Keratinocyte (primary cell): ENCODE data around the gene SIM1. TPM values are rescaled to one million over a fixed set of nuclear protein-coding genes. Genes with fewer than 3 reads are reported as not detected.

ENCODE experiments used
- DNase-seq: peaks from one replicate; pipeline ENCODE4 v3.0.0-alpha.2; 2011; ENCODE audit warnings: low read depth, missing footprints, low spot score
- FAIRE-seq: peaks from 2 replicates; lab custom pipeline; 2011; peaks lifted over from hg19 to GRCh38; lab: Jason Lieb, UNC
- H2AFZ ChIP-seq: 2 replicates; pipeline ENCODE4 v1.6.0; 2012; ENCODE audit warnings: low read length, control low read depth, inconsistent platforms; ENCODE audit not compliant: control insufficient read depth
- H3K27ac ChIP-seq: 2 replicates; pipeline ENCODE4 v1.5.1; 2011; ENCODE audit warnings: low read length; ENCODE audit not compliant: control insufficient read depth, insufficient read depth
- H3K27me3 ChIP-seq: 3 replicates; pipeline ENCODE4 v1.6.0; 2011; ENCODE audit warnings: low read length; ENCODE audit not compliant: control insufficient read depth, insufficient read depth; ENCODE audit errors: extremely low read depth
- H3K36me3 ChIP-seq, 2 experiments: 2 replicates in 1 of 2; 3 replicates in 1 of 2; pipeline ENCODE4 v1.5.1; 2011; ENCODE audit warnings: low read length in 2 of 2, mild to moderate bottlenecking in 1 of 2; ENCODE audit not compliant: control insufficient read depth in 2 of 2, insufficient read depth in 2 of 2; ENCODE audit errors: extremely low read depth in 1 of 2
- H3K4me1 ChIP-seq: 3 replicates; pipeline ENCODE4 v1.5.1; 2011; ENCODE audit warnings: low read length; ENCODE audit not compliant: control insufficient read depth, insufficient read depth; ENCODE audit errors: extremely low read depth
- H3K4me2 ChIP-seq: 3 replicates; pipeline ENCODE4 v1.6.0; 2011; ENCODE audit warnings: low read depth, low read length; ENCODE audit not compliant: control insufficient read depth, insufficient read depth; ENCODE audit errors: extremely low read depth
- H3K4me3 ChIP-seq, 3 experiments: fragments of 200-600 bp in 1 of 3; sonication (generic) in 1 of 3; 2 replicates in 2 of 3; 3 replicates in 1 of 3; pipeline ENCODE4 v1.5.1; 2011 to 2016; ENCODE audit warnings: low read length in 3 of 3, mild to moderate bottlenecking in 3 of 3, control low read depth in 2 of 3, inconsistent platforms in 1 of 3, low read depth in 1 of 3, mixed read lengths in 1 of 3, mixed run types in 1 of 3, moderate library complexity in 1 of 3; ENCODE audit not compliant: control insufficient read depth in 2 of 3, insufficient read depth in 2 of 3; ENCODE audit errors: extremely low read depth in 1 of 3
- H3K79me2 ChIP-seq: 2 replicates; pipeline ENCODE4 v1.6.0; 2012; ENCODE audit warnings: low read length; ENCODE audit not compliant: control insufficient read depth, insufficient read depth
- H3K9ac ChIP-seq: 3 replicates; pipeline ENCODE4 v1.6.0; 2011; ENCODE audit warnings: low read length; ENCODE audit not compliant: control insufficient read depth, insufficient read depth; ENCODE audit errors: extremely low read depth
- H3K9me1 ChIP-seq: 3 replicates; pipeline ENCODE4 v1.6.0; 2011; ENCODE audit warnings: low read length; ENCODE audit not compliant: control insufficient read depth, insufficient read depth; ENCODE audit errors: extremely low read depth
- H3K9me3 ChIP-seq: 2 replicates; pipeline ENCODE4 v1.5.1; 2012; ENCODE audit warnings: low read depth, low read length; ENCODE audit not compliant: control insufficient read depth
- H4K20me1 ChIP-seq: 3 replicates; pipeline ENCODE4 v1.6.0; 2011; ENCODE audit warnings: low read length; ENCODE audit not compliant: control insufficient read depth, insufficient read depth; ENCODE audit errors: extremely low read depth
- EZH2 ChIP-seq: IDR thresholded peaks from one replicate; pipeline ENCODE4 v1.6.1; 2012; ENCODE audit warnings: inconsistent platforms, mild to moderate bottlenecking, low read length, moderate library complexity
- dilution Hi-C: fragments of 300-500 bp; cut with MboI; formaldehyde crosslinking; loops from one replicate; pipeline ENCODE4 v1.7.0; 2020; ENCODE audit warnings: low sequenced_read_pairs; ENCODE audit not compliant: extremely low pct_ligation_motif_present
- polyA plus RNA-seq, 5 experiments: library from polyadenylated mRNA; depleted of rRNA in 3 of 5; stranded (reverse) in 3 of 5; stranded (forward) in 1 of 5; unstranded in 1 of 5; fragments of >200 nt; gene quantifications; 1 replicate in 1 of 5; 2 replicates in 3 of 5; 3 replicates in 1 of 5; pipeline versions ENCODE4 v1.2.1 to v1.2.3, GENCODE V29; 2011 to 2012; ENCODE audit warnings: missing spikeins in 2 of 5, low read depth in 1 of 5, low replicate concordance in 1 of 5
- TF ChIP-seq, protein P1 (sequence below), 3 experiments: IDR thresholded peaks in 1 of 3; conservative IDR thresholded peaks in 1 of 3; optimal IDR thresholded peaks in 1 of 3; 2 replicates in 2 of 3; 3 replicates in 1 of 3; pipeline versions ENCODE3 to v1.5.1; 2011; ENCODE audit warnings: low read length in 3 of 3, mild to moderate bottlenecking in 3 of 3, moderate library complexity in 2 of 3, control low read depth in 1 of 3, inconsistent platforms in 1 of 3; ENCODE audit not compliant: insufficient read depth in 2 of 3; ENCODE audit errors: extremely low read depth in 1 of 3

The SIM1 gene
- polyA plus RNA-seq, 1 donor (not counting 4 experiments of a cell fraction or from before 2014, with no cell fraction given) = not detected

DNA sequence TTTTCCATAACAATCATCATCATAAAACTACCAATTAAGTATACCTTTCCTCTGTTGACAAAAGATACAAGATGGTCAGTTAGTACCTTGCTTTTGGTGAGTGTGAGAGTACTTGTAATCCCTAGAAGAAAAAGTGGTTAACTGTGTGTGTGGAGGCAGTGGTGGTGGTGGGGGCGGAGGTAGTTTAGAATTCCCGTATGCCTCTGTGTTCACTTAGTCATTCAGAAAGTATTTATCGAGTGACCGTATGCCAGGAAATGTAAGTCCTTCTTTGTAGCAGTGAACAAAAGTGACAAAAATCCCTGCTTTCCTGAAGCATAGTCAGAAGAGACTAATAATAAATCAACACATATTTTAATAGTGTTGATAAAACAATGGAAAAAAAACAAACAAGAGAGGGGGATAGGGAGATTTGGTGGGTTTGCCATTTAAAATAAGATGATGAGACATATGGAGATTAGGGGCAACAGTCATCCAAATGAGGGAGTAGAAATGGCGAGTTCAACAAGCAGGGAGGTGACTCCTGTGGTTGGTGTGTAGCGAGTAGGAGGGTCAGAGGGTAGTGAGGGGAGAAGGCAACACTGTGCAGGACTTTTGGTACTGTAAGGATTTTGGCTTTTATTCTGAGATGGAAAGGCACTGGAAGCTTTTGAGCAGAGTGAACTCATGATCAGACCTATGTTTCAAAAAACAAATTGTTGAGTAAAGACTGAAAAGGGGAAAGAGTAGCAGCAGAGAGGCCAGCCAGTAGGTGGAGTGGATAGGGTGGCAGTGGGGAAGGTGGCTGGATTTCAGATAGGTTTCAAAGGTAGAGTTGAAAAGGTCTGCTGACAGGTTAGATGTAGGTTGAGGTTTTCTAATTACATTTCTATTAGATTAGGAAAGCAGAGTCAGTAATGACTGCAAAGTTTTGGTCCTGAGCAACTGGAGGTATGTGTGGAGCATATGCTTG, 40.3 kb upstream of the SIM1 start:
- H3K4me1 ChIP-seq = no peaks in the 10 kb centered on the region
- H4K20me1 ChIP-seq = no peaks in the 10 kb centered on the region
- no peak for DNase-seq
- no peaks in the 10 kb centered on the region for H3K27me3 ChIP-seq
- no peak overlapping the region for H3K4me2 ChIP-seq
- peaks cover 0 to 2% of the 10 kb centered on the region in 2 experiments for H3K36me3 ChIP-seq
- no peaks in the 10 kb centered on the region for H3K79me2 ChIP-seq
- FAIRE-seq = peak; percentile 41
- no peaks in the 10 kb centered on the region for H3K9me1 ChIP-seq
- TF ChIP-seq, protein P1, sequence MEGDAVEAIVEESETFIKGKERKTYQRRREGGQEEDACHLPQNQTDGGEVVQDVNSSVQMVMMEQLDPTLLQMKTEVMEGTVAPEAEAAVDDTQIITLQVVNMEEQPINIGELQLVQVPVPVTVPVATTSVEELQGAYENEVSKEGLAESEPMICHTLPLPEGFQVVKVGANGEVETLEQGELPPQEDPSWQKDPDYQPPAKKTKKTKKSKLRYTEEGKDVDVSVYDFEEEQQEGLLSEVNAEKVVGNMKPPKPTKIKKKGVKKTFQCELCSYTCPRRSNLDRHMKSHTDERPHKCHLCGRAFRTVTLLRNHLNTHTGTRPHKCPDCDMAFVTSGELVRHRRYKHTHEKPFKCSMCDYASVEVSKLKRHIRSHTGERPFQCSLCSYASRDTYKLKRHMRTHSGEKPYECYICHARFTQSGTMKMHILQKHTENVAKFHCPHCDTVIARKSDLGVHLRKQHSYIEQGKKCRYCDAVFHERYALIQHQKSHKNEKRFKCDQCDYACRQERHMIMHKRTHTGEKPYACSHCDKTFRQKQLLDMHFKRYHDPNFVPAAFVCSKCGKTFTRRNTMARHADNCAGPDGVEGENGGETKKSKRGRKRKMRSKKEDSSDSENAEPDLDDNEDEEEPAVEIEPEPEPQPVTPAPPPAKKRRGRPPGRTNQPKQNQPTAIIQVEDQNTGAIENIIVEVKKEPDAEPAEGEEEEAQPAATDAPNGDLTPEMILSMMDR (optimal IDR thresholded peaks at IDR 0.05 in 1 of 3, IDR thresholded peaks at IDR 0.05 in 1 of 3, conservative IDR thresholded peaks at IDR 0.05 in 1 of 3; ENCODE audit: extremely low read depth in 1 of 3, insufficient read depth in 2 of 3, low read length in 3 of 3) = no peak
- no peak for TF ChIP-seq EZH2
- dilution Hi-C loops = no loop called here
- H3K9ac ChIP-seq = no peak overlapping the region
- H2AFZ ChIP-seq = no peak overlapping the region
- H3K27ac ChIP-seq = no peak overlapping the region
- no peaks in the 10 kb centered on the region for H3K9me3 ChIP-seq
- H3K4me3 ChIP-seq = no peak overlapping the region

DNA sequence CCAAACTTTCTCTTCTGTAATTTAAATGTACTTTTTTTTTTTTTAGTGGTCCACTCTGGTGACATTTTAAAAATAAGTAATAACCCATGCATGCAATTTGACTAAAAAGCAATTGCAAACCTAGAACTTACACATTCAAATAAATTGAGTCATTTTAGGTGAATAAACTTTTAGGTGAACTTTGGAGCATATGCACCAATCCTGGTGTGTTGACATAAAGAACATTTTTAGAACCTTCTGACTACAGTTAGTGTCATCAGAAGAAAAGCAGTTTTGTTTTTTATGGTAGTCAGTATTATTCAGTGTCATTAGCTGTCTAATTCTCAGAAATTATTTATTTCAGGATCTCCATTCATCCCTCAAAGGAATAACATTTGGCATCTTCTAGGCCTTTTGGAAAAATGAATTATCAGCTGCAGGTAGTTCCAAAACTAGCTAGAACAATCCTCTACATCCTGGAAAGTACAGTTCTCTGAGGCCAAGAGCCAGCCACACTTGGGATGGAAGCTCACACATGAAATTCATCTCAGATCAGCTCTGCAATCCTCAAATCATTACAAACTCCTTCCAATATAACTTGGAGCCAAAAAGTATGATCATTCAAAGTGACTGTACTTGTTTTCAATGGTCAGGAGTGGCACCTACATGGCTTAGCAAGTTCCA, 38.5 kb upstream of the SIM1 start:
- DNase-seq = no peak
- no peak for FAIRE-seq
- Histone ChIP-seq H3K9me1 (no peaks in the 10 kb centered on the region), H3K9me3 (no peaks in the 10 kb centered on the region), H3K4me1 (no peaks in the 10 kb centered on the region), H3K36me3 (no peaks in the 10 kb centered on the region), H3K4me2 (no peak overlapping the region), H3K4me3 (no peak overlapping the region), H3K9ac (no peak overlapping the region), H4K20me1 (no peaks in the 10 kb centered on the region), H3K27me3 (no peaks in the 10 kb centered on the region), H3K79me2 (no peaks in the 10 kb centered on the region), H3K27ac (no peak overlapping the region), H2AFZ (no peak overlapping the region)
- dilution Hi-C loops = no loop called here
- no peak for TF ChIP-seq EZH2
- TF ChIP-seq, protein P1 (optimal IDR thresholded peaks at IDR 0.05 in 1 of 3, IDR thresholded peaks at IDR 0.05 in 1 of 3, conservative IDR thresholded peaks at IDR 0.05 in 1 of 3; ENCODE audit: extremely low read depth in 1 of 3, insufficient read depth in 2 of 3, low read length in 3 of 3) = no peak
